CD8-positive, alpha-beta memory T cell (primary cell): ENCODE data around the gene RXFP4. TPM values are rescaled to one million over a fixed set of nuclear protein-coding genes. Genes with fewer than 3 reads are reported as not detected.
A peak's percentile ranks its signal among the peaks of the same experiment; 100 is the strongest.

Experiments
- CTCF ChIA-PET: fragments of 350-600 bp; sonication (Branson Sonifier 250); formaldehyde crosslinking; loops from one replicate; lab custom pipeline; 2021; ENCODE audit warnings: antibody characterized with exemption; lab: Charles Lee
- POLR2A ChIA-PET: fragments of 350-600 bp; sonication (Branson Sonifier 250); formaldehyde crosslinking; loops from one replicate; lab custom pipeline; 2021; ENCODE audit warnings: antibody characterized with exemption; lab: Charles Lee
- DNase-seq, 5 donors: peaks; one replicate each; pipeline versions ENCODE4 v3.0.0 to v3.0.0-alpha.2; 2020 to 2022; ENCODE audit warnings: mixed read lengths in 1 of 5
- H3K27ac ChIP-seq: one replicate; pipeline ENCODE4 v1.7.0; 2013; ENCODE audit warnings: low read depth, mild to moderate bottlenecking, low read length, moderate library complexity
- H3K27me3 ChIP-seq: 2 replicates; pipeline ENCODE4 v1.7.0; 2013; ENCODE audit warnings: low read length, mild to moderate bottlenecking; ENCODE audit not compliant: insufficient read depth, poor library complexity, severe bottlenecking
- H3K36me3 ChIP-seq: 2 replicates; pipeline ENCODE4 v1.7.0; 2013; ENCODE audit warnings: mild to moderate bottlenecking, low read length, moderate library complexity; ENCODE audit not compliant: insufficient read depth
- H3K4me1 ChIP-seq: 2 replicates; pipeline ENCODE4 v1.7.0; 2013; ENCODE audit warnings: mild to moderate bottlenecking, low read length, moderate library complexity; ENCODE audit not compliant: insufficient read depth
- H3K4me3 ChIP-seq: 2 replicates; pipeline ENCODE4 v1.7.0; 2013; ENCODE audit warnings: mild to moderate bottlenecking, low read length
- H3K9me3 ChIP-seq: 2 replicates; pipeline ENCODE4 v1.7.0; 2013; ENCODE audit warnings: mild to moderate bottlenecking, low read length
- H3K27ac Mint-ChIP-seq, 8 donors: one replicate each; pipeline ENCODE4 v1.8.0; 2020 to 2021; ENCODE audit warnings: mixed read lengths in 8 of 8, mild to moderate bottlenecking in 6 of 8, inconsistent platforms in 3 of 8, moderate library complexity in 3 of 8
- H3K27me3 Mint-ChIP-seq, 2 donors: one replicate each; pipeline ENCODE4 v1.8.0; 2020 to 2021; ENCODE audit warnings: mixed read lengths in 2 of 2, mild to moderate bottlenecking in 1 of 2, moderate library complexity in 1 of 2
- H3K36me3 Mint-ChIP-seq, 3 donors: one replicate each; pipeline ENCODE4 v1.8.0; 2020 to 2021; ENCODE audit warnings: mixed read lengths in 3 of 3, inconsistent platforms in 1 of 3, mild to moderate bottlenecking in 1 of 3
- H3K4me1 Mint-ChIP-seq, 3 donors: one replicate each; pipeline ENCODE4 v1.8.0; 2020 to 2021; ENCODE audit warnings: mixed read lengths in 3 of 3, inconsistent platforms in 1 of 3, mild to moderate bottlenecking in 1 of 3
- H3K4me3 Mint-ChIP-seq, 7 donors: one replicate each; pipeline ENCODE4 v1.8.0; 2020 to 2021; ENCODE audit warnings: mixed read lengths in 7 of 7, mild to moderate bottlenecking in 6 of 7, moderate library complexity in 4 of 7, inconsistent platforms in 2 of 7
- H3K9me3 Mint-ChIP-seq, 5 donors: one replicate each; pipeline ENCODE4 v1.8.0; 2020 to 2022; ENCODE audit warnings: mixed read lengths in 5 of 5, mild to moderate bottlenecking in 3 of 5, moderate library complexity in 2 of 5, inconsistent platforms in 1 of 5
- polyA plus RNA-seq: library from polyadenylated mRNA; unstranded; fragments of 300-500 nt; fragmentation: Illumina TruSeq; gene quantifications from one replicate; pipeline ENCODE4 v1.2.3, GENCODE V29; 2021
- total RNA-seq, 2 experiments: library from RNA; stranded (reverse); gene quantifications; one replicate each; pipeline ENCODE4 v1.2.3, GENCODE V29; 2021

RXFP4 gene
- total and polyA plus RNA-seq, 3 experiments from 2014 or later, result 0.29 TPM; not detected in 2

- peak overlapping the region in 5 of 8 donors; percentile 7 to 62 (median 26) for H3K27ac Mint-ChIP-seq
- no peak overlapping the region for H3K4me3 Mint-ChIP-seq
- Histone ChIP-seq H3K27me3 (no peaks in the 10 kb centered on the region), H3K4me3 (no peak overlapping the region), H3K4me1 (no peaks in the 10 kb centered on the region), H3K36me3 (peaks cover 40% of the 10 kb centered on the region), H3K27ac (no peak overlapping the region), H3K9me3 (no peaks in the 10 kb centered on the region)
- H3K4me1 Mint-ChIP-seq, result peaks cover 5 to 9% (median 6%) of the 10 kb centered on the region in 3 donors
- H3K9me3 Mint-ChIP-seq, result no peaks in the 10 kb centered on the region
- no peak for DNase-seq
- ChIA-PET POLR2A (interaction anchor here (0.7 kb wide), 1 partner anchor 1700 kb away, joined by 3 read pairs; no protein-coding TSS in a partner anchor), CTCF (no interaction called here)
- H3K27me3 Mint-ChIP-seq, result no peaks in the 10 kb centered on the region
- peaks cover 6 to 66% (median 19%) of the 10 kb centered on the region in 3 donors for H3K36me3 Mint-ChIP-seq
Observed at GRCh38 chr1:155899683-155900082, 41.8 kb upstream of the RXFP4 start.

GRCh38 chr1:155900161-155900560, 41.3 kb upstream of the RXFP4 start:
- Histone ChIP-seq H3K36me3 (peaks cover 44% of the 10 kb centered on the region), H3K9me3 (no peaks in the 10 kb centered on the region), H3K4me3 (no peak overlapping the region), H3K27ac (no peak overlapping the region), H3K4me1 (no peaks in the 10 kb centered on the region), H3K27me3 (no peaks in the 10 kb centered on the region)
- H3K36me3 Mint-ChIP-seq, result peaks cover 6 to 71% (median 21%) of the 10 kb centered on the region in 3 donors
- no peaks in the 10 kb centered on the region for H3K9me3 Mint-ChIP-seq
- H3K4me3 Mint-ChIP-seq, result no peak overlapping the region
- POLR2A ChIA-PET, result interaction anchor here (0.7 kb wide), 1 partner anchor 1701 kb away, joined by 3 read pairs; no protein-coding TSS in a partner anchor
- CTCF ChIA-PET, result no interaction called here
- peaks cover 5 to 10% (median 6%) of the 10 kb centered on the region in 3 donors for H3K4me1 Mint-ChIP-seq
- no peak for DNase-seq
- peak overlapping the region in 3 of 8 donors; percentile 7 to 62 (median 15) for H3K27ac Mint-ChIP-seq
- H3K27me3 Mint-ChIP-seq, result no peaks in the 10 kb centered on the region

GRCh38 chr1:155904261-155904660, 37.2 kb upstream of the RXFP4 start:
- no peak overlapping the region for H3K4me3 Mint-ChIP-seq
- no peak for DNase-seq
- Histone ChIP-seq H3K9me3 (no peaks in the 10 kb centered on the region), H3K27me3 (no peaks in the 10 kb centered on the region), H3K4me3 (no peak overlapping the region), H3K4me1 (peaks cover under 1% of the 10 kb centered on the region), H3K36me3 (peaks cover 49% of the 10 kb centered on the region), H3K27ac (no peak overlapping the region)
- ChIA-PET CTCF (interaction anchor here (1.2 to 1.3 kb wide), 2 partner anchors 9 to 58 kb away, joined by 3 to 5 read pairs; no protein-coding TSS in a partner anchor), POLR2A (no interaction called here)
- peaks cover 1 to 15% (median 4%) of the 10 kb centered on the region in 3 donors for H3K4me1 Mint-ChIP-seq
- H3K9me3 Mint-ChIP-seq, result no peaks in the 10 kb centered on the region
- no peaks in the 10 kb centered on the region for H3K27me3 Mint-ChIP-seq
- peak overlapping the region in 3 of 8 donors; percentile 3 to 19 (median 14) for H3K27ac Mint-ChIP-seq
- peaks cover 6 to 74% (median 18%) of the 10 kb centered on the region in 3 donors for H3K36me3 Mint-ChIP-seq

GRCh38 chr1:155909894-155910293, 31.5 kb upstream of the RXFP4 start:
- ChIA-PET POLR2A (interaction anchor here (1.0 kb wide), 1 partner anchor 49 kb away, joined by 3 read pairs; no protein-coding TSS in a partner anchor), CTCF (interaction anchor here (0.6 kb wide), 1 partner anchor 561 kb away, joined by 3 read pairs; no protein-coding TSS in a partner anchor)
- Mint-ChIP-seq H3K9me3 (no peaks in the 10 kb centered on the region), H3K36me3 (peaks cover 4 to 77% (median 8%) of the 10 kb centered on the region in 3 donors), H3K4me3 (peak overlapping the region; percentile 91 to 100 (median 97)), H3K4me1 (peaks cover 23 to 34% (median 32%) of the 10 kb centered on the region in 3 donors), H3K27ac (peak overlapping the region; percentile 50 to 100 (median 97)), H3K27me3 (no peaks in the 10 kb centered on the region)
- peak overlapping the region; percentile 86 for H3K4me3 ChIP-seq
- H3K4me1 ChIP-seq, result peaks cover 22% of the 10 kb centered on the region
- DNase-seq, result no peak
- H3K27ac ChIP-seq, result peak overlapping the region; percentile 80
- H3K27me3 ChIP-seq, result no peaks in the 10 kb centered on the region
- H3K9me3 ChIP-seq, result no peaks in the 10 kb centered on the region
- peaks cover 28% of the 10 kb centered on the region for H3K36me3 ChIP-seq

GRCh38 chr1:155910621-155911121, 30.8 kb upstream of the RXFP4 start:
- peak overlapping the region; percentile 80 for H3K27ac ChIP-seq
- Mint-ChIP-seq H3K27ac (peak overlapping the region; percentile 89 to 100 (median 97)), H3K27me3 (no peaks in the 10 kb centered on the region), H3K9me3 (no peaks in the 10 kb centered on the region), H3K4me1 (peaks cover 23 to 34% (median 32%) of the 10 kb centered on the region in 3 donors), H3K4me3 (peak overlapping the region; percentile 91 to 100 (median 97)), H3K36me3 (peaks cover 4 to 79% (median 8%) of the 10 kb centered on the region in 3 donors)
- POLR2A ChIA-PET, result interaction anchor here (1.0 kb wide), 1 partner anchor 50 kb away, joined by 3 read pairs; no protein-coding TSS in a partner anchor
- DNase-seq, result peak in 2 of 5 donors; percentile 14 to 26
- CTCF ChIA-PET, result interaction anchor here (0.6 kb wide), 1 partner anchor 562 kb away, joined by 3 read pairs; no protein-coding TSS in a partner anchor
- H3K4me3 ChIP-seq, result peak overlapping the region; percentile 86
- peaks cover 25% of the 10 kb centered on the region for H3K36me3 ChIP-seq
- H3K9me3 ChIP-seq, result no peaks in the 10 kb centered on the region
- H3K4me1 ChIP-seq, result peaks cover 22% of the 10 kb centered on the region
- no peaks in the 10 kb centered on the region for H3K27me3 ChIP-seq

- peak; percentile 77 to 91 (median 86) for DNase-seq
- Mint-ChIP-seq H3K27ac (peak within 1 kb of the TSS; percentile 89 to 100 (median 97)), H3K4me3 (peak within 1 kb of the TSS; percentile 91 to 100 (median 97)), H3K36me3 (peaks cover 7 to 82% (median 9%) of the 10 kb centered on the region in 3 donors), H3K9me3 (no peaks in the 10 kb centered on the region), H3K4me1 (peaks cover 23 to 34% (median 32%) of the 10 kb centered on the region in 3 donors), H3K27me3 (no peaks in the 10 kb centered on the region)
- H3K27ac ChIP-seq, result peak within 1 kb of the TSS; percentile 80
- CTCF ChIA-PET, result no interaction called here
- peaks cover 32% of the 10 kb centered on the region for H3K36me3 ChIP-seq
- POLR2A ChIA-PET, result interaction anchor here (0.6 to 1.0 kb wide), 2 partner anchors 51 to 594 kb away, joined by 3 read pairs; no protein-coding TSS in a partner anchor
- no peaks in the 10 kb centered on the region for H3K27me3 ChIP-seq
- H3K4me1 ChIP-seq, result peaks cover 22% of the 10 kb centered on the region
- peak within 1 kb of the TSS; percentile 86 for H3K4me3 ChIP-seq
- no peaks in the 10 kb centered on the region for H3K9me3 ChIP-seq
Observed at GRCh38 chr1:155911156-155912055, 30.0 kb upstream of the RXFP4 start, which contains the start of gene RIT1. RIT1 (minus strand) TSS chr1:155911349; CDS start chr1:155910761, 588 bp downstream.

GRCh38 chr1:155912056-155912536, 29.3 kb upstream of the RXFP4 start:
- peaks cover 36% of the 10 kb centered on the region for H3K36me3 ChIP-seq
- Mint-ChIP-seq H3K4me1 (peaks cover 23 to 34% (median 32%) of the 10 kb centered on the region in 3 donors), H3K27ac (peak overlapping the region; percentile 89 to 100 (median 97)), H3K9me3 (no peaks in the 10 kb centered on the region), H3K4me3 (peak overlapping the region; percentile 91 to 100 (median 97)), H3K36me3 (peaks cover 9 to 86% (median 12%) of the 10 kb centered on the region in 3 donors), H3K27me3 (no peaks in the 10 kb centered on the region)
- no peak overlapping the region for H3K4me3 ChIP-seq
- DNase-seq, result no peak
- no peak overlapping the region for H3K27ac ChIP-seq
- no peaks in the 10 kb centered on the region for H3K27me3 ChIP-seq
- ChIA-PET POLR2A (interaction anchor here (0.6 kb wide), 1 partner anchor 593 kb away, joined by 3 read pairs; no protein-coding TSS in a partner anchor), CTCF (no interaction called here)
- no peaks in the 10 kb centered on the region for H3K9me3 ChIP-seq
- peaks cover 22% of the 10 kb centered on the region for H3K4me1 ChIP-seq
